HCT116 (cell line): Measurements from ENCODE around the gene RAD23A.

Experiments used
- CEBPB ChIP-seq: IDR thresholded peaks from 2 replicates; pipeline ENCODE4 v1.6.1; 2012; ENCODE audit warnings: low read depth
- EGR1 ChIP-seq: IDR thresholded peaks from 2 replicates; pipeline ENCODE4 v1.6.1; 2012; ENCODE audit warnings: low read depth
- EZH2 ChIP-seq: fragments of 200-600 bp; sonication (generic); IDR thresholded peaks from 2 replicates; pipeline ENCODE4 v1.6.1; 2017; ENCODE audit warnings: antibody characterized with exemption, mixed run types
- JUND ChIP-seq: IDR thresholded peaks from 2 replicates; pipeline ENCODE4 v1.6.1; 2012
- POLR2A ChIP-seq: IDR thresholded peaks from 2 replicates; pipeline ENCODE4 v1.7.0; 2011; ENCODE audit warnings: borderline replicate concordance; ENCODE audit not compliant: insufficient read depth, insufficient read length; ENCODE audit errors: extremely low read depth
- POLR2AphosphoS5 ChIP-seq: IDR thresholded peaks from 2 replicates; pipeline ENCODE4 v1.6.1; 2011; ENCODE audit warnings: mild to moderate bottlenecking, low read depth, low read length, moderate library complexity
- TCF7L2 ChIP-seq: IDR thresholded peaks from 2 replicates; pipeline ENCODE4 v1.7.0; 2011; ENCODE audit warnings: borderline replicate concordance, inconsistent platforms; ENCODE audit not compliant: insufficient read depth, insufficient read length; ENCODE audit errors: extremely low read depth
- ZNF274 ChIP-seq: fragments of 200-500 bp; sonication (Bioruptor generic); IDR thresholded peaks from 2 replicates; pipeline ENCODE4 v1.6.1; 2014; ENCODE audit warnings: mild to moderate bottlenecking, low read depth, low read length, inconsistent platforms
- TF ChIP-seq, protein P1 (sequence below), 3 experiments: fragments of 200-600 bp in 1 of 3; sonication (generic) in 1 of 3; IDR thresholded peaks in 2 of 3; conservative IDR thresholded peaks in 1 of 3; 2 replicates each; pipeline ENCODE4 v1.5.1; 2012 to 2017; ENCODE audit warnings: low read depth in 2 of 3, low read length in 2 of 3, antibody characterized with exemption in 1 of 3, borderline replicate concordance in 1 of 3, control low read depth in 1 of 3, mild to moderate bottlenecking in 1 of 3, mixed read lengths in 1 of 3, mixed run types in 1 of 3, moderate library complexity in 1 of 3; ENCODE audit not compliant: insufficient read depth in 1 of 3
- TF ChIP-seq, protein P2 (sequence below): IDR thresholded peaks from 2 replicates; pipeline ENCODE4 v1.6.1; 2012

DNA sequence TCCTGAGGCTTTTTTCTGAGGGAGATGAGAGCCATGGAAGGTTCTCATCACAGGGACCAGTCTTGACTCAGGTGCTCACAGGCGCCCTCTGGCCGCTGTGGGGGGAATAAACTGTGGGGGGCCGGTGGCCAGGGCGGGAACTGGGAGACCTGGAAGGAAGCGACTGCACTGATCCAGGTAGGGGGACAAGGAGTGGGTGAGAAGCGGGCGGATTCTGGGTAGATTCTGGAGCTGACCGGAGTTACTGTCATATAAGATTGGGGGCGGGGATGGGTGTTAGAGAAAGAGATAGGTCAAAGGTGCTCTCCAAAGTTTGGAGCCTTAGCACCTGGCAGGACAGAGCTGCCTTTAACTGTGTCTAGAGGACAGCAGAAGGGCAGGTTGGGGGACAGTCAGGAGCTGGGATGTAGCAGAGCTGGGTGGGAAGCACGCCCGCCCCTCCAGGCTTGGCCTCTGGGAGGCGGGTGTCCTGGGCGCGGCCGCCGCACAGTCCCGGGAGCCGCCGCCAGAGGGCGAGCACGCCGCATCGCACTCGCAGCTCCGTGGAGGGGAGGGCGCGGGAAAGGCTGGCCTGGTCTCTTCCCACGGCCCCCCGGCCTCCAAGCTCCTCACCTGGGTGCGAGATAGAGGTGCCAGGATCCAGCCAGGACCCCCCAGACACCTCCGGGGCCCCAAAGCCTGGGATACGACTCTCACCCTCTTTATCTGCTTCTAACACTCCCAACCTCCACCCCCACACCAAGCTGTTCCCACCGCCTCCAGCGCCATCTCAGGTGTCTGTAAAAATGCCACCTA is 19.6 kb downstream of the RAD23A start:
- TF ChIP-seq POLR2A (peak; percentile 11), CEBPB (no peak), TCF7L2 (no peak), POLR2AphosphoS5 (peak; percentile 48), ZNF274 (no peak), EZH2 (no peak), JUND (no peak), EGR1 (peak; percentile 76)
- TF ChIP-seq, protein P1, sequence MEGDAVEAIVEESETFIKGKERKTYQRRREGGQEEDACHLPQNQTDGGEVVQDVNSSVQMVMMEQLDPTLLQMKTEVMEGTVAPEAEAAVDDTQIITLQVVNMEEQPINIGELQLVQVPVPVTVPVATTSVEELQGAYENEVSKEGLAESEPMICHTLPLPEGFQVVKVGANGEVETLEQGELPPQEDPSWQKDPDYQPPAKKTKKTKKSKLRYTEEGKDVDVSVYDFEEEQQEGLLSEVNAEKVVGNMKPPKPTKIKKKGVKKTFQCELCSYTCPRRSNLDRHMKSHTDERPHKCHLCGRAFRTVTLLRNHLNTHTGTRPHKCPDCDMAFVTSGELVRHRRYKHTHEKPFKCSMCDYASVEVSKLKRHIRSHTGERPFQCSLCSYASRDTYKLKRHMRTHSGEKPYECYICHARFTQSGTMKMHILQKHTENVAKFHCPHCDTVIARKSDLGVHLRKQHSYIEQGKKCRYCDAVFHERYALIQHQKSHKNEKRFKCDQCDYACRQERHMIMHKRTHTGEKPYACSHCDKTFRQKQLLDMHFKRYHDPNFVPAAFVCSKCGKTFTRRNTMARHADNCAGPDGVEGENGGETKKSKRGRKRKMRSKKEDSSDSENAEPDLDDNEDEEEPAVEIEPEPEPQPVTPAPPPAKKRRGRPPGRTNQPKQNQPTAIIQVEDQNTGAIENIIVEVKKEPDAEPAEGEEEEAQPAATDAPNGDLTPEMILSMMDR (IDR thresholded peaks at IDR 0.05 in 2 of 3, conservative IDR thresholded peaks at IDR 0.05 in 1 of 3; ENCODE audit: borderline replicate concordance in 1 of 3, insufficient read depth in 1 of 3, low read depth in 2 of 3, low read length in 2 of 3): peak; percentile 72 to 98 (median 91)
- TF ChIP-seq, protein P2, sequence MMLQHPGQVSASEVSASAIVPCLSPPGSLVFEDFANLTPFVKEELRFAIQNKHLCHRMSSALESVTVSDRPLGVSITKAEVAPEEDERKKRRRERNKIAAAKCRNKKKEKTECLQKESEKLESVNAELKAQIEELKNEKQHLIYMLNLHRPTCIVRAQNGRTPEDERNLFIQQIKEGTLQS: no peak
